ENCODE results near the gene NGFR. TPM values are rescaled to one million over a fixed set of nuclear protein-coding genes. Genes with fewer than 3 reads are reported as not detected.

The NGFR gene
- total RNA-seq, 1 donor from 2014 or later = 10.3 TPM

Other genes starting within 250 kb of the NGFR start
- 67.4 TPM for gene ZNF652, start 133.0 kb upstream of the NGFR start, total RNA-seq
- 141 TPM for gene PHB1, start 80.4 kb upstream of the NGFR start, total RNA-seq
- 2.9 TPM for gene NXPH3, start 80.6 kb downstream of the NGFR start, total RNA-seq
- 78.3 TPM for gene SPOP, start 182.8 kb downstream of the NGFR start, total RNA-seq
- 35.3 TPM for gene SLC35B1, start 212.7 kb downstream of the NGFR start, total RNA-seq

All from mucosa of gallbladder (tissue), 1 donor.